ENCODE results near the gene NHERF1.

GRCh38 chr17:74744349-74744713 lies 4.1 kb upstream of the NHERF1 start:
- no peak for TF ChIP-seq CTCF (conservative IDR thresholded peaks at IDR 0.05; ENCODE audit: low read depth, low read length)
- no peak for TF ChIP-seq EZH2 (IDR thresholded peaks at IDR 0.05; ENCODE audit: low read length, unreplicated experiment)
- TF ChIP-seq EZH2phosphoT487 (IDR thresholded peaks at IDR 0.05; ENCODE audit: borderline replicate concordance, low read length) = no peak
